Glutamatergic neuron (in vitro differentiated cells): ENCODE results near the gene ADGRE2. TPM values are rescaled to one million over a fixed set of nuclear protein-coding genes. Genes with fewer than 3 reads are reported as not detected.
A peak's percentile ranks its signal among the peaks of the same experiment; 100 is the strongest.
"Not testable (repeated sequence)": the region's sequence is repeated elsewhere in the genome, so short reads cannot be mapped to it uniquely, and the experiment has no call there.

Experiments used
- DNase-seq: peaks from one replicate; pipeline ENCODE4 v3.0.0; 2022
- H3K27ac Mint-ChIP-seq: one replicate; pipeline ENCODE4 v1.8.0; 2020; ENCODE audit warnings: mild to moderate bottlenecking, mixed read lengths, inconsistent platforms; ENCODE audit not compliant: unreplicated experiment
- H3K27me3 Mint-ChIP-seq: one replicate; pipeline ENCODE4 v1.8.0; 2020; ENCODE audit warnings: mild to moderate bottlenecking, moderate library complexity, mixed read lengths, inconsistent platforms; ENCODE audit not compliant: unreplicated experiment
- H3K36me3 Mint-ChIP-seq: one replicate; pipeline ENCODE4 v1.8.0; 2020; ENCODE audit warnings: mild to moderate bottlenecking, mixed read lengths, inconsistent platforms; ENCODE audit not compliant: unreplicated experiment
- H3K4me1 Mint-ChIP-seq: one replicate; pipeline ENCODE4 v1.8.0; 2020; ENCODE audit warnings: mild to moderate bottlenecking, low read depth, mixed read lengths, inconsistent platforms; ENCODE audit not compliant: unreplicated experiment
- H3K4me3 Mint-ChIP-seq: one replicate; pipeline ENCODE4 v1.8.0; 2020; ENCODE audit warnings: mild to moderate bottlenecking, mixed read lengths, inconsistent platforms; ENCODE audit not compliant: unreplicated experiment
- H3K9me3 Mint-ChIP-seq: one replicate; pipeline ENCODE4 v1.8.0; 2020; ENCODE audit warnings: mild to moderate bottlenecking, moderate library complexity, mixed read lengths, inconsistent platforms; ENCODE audit not compliant: unreplicated experiment
- total RNA-seq: library from RNA; stranded (reverse); fragmentation: NEBNext Ultra II Directional; extraction: Animal tissue kit (Norgen Biotek cat#: 25700); gene quantifications from one replicate; pipeline ENCODE4 v1.2.1, GENCODE V29; 2021; ENCODE audit not compliant: unreplicated experiment
- TF ChIP-seq, protein P1 (sequence below): fragments of 200-600 bp; sonication (generic); IDR thresholded peaks from one replicate; pipeline ENCODE4 v1.5.0; 2021; ENCODE audit not compliant: partially characterized antibody, unreplicated experiment

The ADGRE2 gene
- total RNA-seq, 1 donor from 2014 or later, result 0.66 TPM

DNA sequence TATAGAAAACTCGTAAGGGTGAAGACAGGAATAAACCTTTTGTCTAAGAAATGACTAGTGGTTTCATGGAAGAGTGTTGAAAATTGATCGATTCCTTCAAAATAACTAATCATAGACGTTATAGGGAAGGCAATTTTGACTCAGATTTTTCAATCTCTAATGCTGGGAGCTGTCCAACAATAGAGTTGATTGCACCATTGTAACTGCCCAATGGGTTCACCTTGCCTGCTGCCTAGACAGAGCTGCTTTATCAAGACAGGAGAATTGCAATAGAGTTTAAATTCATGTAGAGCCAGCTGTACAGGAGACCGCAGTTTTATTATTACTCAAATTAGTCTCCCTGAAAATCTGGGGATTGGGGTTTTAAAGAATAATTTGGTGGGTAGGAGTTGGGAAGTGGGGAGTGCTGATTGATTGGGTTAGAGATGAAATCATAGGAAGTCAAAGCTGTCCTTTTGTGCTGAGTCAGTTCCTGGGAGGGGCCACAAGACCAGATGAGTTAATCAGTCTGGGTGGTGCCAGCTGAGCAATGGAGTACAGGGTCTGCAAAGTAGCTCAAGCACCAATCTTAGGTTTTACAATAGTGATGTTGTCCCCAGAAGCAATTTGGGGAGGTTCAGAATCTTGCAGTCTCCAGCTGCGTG lies 16.8 kb upstream of the ADGRE2 start:
- no peak overlapping the region for H3K4me3 Mint-ChIP-seq
- peaks cover 3% of the 10 kb centered on the region for H3K9me3 Mint-ChIP-seq
- no peak for DNase-seq
- no peaks in the 10 kb centered on the region for H3K27me3 Mint-ChIP-seq
- TF ChIP-seq, protein P1, sequence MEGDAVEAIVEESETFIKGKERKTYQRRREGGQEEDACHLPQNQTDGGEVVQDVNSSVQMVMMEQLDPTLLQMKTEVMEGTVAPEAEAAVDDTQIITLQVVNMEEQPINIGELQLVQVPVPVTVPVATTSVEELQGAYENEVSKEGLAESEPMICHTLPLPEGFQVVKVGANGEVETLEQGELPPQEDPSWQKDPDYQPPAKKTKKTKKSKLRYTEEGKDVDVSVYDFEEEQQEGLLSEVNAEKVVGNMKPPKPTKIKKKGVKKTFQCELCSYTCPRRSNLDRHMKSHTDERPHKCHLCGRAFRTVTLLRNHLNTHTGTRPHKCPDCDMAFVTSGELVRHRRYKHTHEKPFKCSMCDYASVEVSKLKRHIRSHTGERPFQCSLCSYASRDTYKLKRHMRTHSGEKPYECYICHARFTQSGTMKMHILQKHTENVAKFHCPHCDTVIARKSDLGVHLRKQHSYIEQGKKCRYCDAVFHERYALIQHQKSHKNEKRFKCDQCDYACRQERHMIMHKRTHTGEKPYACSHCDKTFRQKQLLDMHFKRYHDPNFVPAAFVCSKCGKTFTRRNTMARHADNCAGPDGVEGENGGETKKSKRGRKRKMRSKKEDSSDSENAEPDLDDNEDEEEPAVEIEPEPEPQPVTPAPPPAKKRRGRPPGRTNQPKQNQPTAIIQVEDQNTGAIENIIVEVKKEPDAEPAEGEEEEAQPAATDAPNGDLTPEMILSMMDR, result no peak
- no peak overlapping the region for H3K27ac Mint-ChIP-seq
- no peaks in the 10 kb centered on the region for H3K36me3 Mint-ChIP-seq
- H3K4me1 Mint-ChIP-seq, result no peaks in the 10 kb centered on the region

- DNase-seq, H3K27me3 Mint-ChIP-seq, H3K36me3 Mint-ChIP-seq, H3K4me3 Mint-ChIP-seq, H3K27ac Mint-ChIP-seq, H3K9me3 Mint-ChIP-seq, H3K4me1 Mint-ChIP-seq: not testable (repeated sequence)
These were observed 13.9 kb upstream of the ADGRE2 start for GRCh38 chr19:14792250-14792649.

- DNase-seq, result peak; percentile 63
- Mint-ChIP-seq H3K27ac (no peak overlapping the region), H3K36me3 (no peaks in the 10 kb centered on the region), H3K4me3 (no peak overlapping the region), H3K27me3 (no peaks in the 10 kb centered on the region), H3K4me1 (peaks cover 2% of the 10 kb centered on the region), H3K9me3 (peaks cover 4% of the 10 kb centered on the region)
- TF ChIP-seq, protein P1, result peak; percentile 78
These were observed 8.1 kb upstream of the ADGRE2 start for GRCh38 chr19:14786421-14786851.

DNA sequence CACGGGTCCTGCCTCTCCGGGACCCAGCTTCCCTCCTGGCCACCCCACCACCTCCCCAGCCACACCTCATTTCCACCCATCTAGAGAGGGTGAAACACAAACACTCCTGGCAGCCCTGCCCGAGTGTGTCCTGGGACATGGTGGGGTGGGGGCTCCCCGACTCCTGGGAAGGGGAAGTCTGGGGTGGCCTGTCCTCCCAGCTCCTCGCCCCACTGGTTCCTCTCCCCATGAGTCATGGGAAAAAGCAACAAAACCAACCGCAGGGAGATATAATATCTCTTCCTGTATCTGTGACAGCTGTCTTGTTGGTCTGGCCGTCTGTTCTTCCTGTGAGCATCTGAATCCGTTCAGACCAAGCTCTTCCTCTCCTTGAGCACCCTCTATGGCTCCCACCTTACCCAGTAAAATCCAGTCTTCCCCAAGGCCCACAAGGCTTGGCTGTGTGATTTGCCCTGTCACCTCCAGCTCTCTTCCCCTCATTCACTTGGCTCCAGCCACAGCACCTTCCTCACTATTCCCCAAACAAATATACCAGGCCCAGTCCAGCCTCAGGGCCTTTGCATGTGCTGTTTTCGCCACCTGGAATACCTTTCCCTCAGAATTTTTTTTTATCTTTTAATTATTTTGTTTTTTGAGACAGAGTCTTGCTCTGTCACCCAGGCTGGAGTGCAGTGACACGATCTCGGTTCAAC lies 6.9 kb upstream of the ADGRE2 start:
- H3K4me3 Mint-ChIP-seq, H3K27ac Mint-ChIP-seq, DNase-seq, H3K27me3 Mint-ChIP-seq, H3K36me3 Mint-ChIP-seq, H3K9me3 Mint-ChIP-seq, H3K4me1 Mint-ChIP-seq: not testable (repeated sequence)

DNA sequence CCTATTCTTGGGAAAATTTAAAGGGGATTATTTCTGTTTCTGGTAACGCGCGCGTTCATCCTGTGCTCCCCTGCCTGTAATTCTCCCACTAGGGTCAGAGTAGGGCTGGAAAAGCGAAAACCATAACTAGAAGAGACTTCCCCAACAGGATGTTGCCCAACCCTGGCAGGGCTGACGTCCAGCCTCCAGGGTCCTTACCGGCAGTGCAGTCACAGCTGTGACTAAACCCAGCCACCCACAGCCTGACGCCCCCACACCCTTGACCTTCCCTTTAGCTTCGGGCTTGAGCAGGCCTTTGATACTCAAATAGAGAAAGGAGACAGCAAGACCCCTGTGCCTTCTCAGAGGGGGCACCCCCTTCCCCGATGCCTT lies 6.4 kb upstream of the ADGRE2 start:
- not testable (repeated sequence) for H3K9me3 Mint-ChIP-seq, H3K4me1 Mint-ChIP-seq, DNase-seq, H3K27ac Mint-ChIP-seq, H3K4me3 Mint-ChIP-seq, H3K27me3 Mint-ChIP-seq, H3K36me3 Mint-ChIP-seq

DNA sequence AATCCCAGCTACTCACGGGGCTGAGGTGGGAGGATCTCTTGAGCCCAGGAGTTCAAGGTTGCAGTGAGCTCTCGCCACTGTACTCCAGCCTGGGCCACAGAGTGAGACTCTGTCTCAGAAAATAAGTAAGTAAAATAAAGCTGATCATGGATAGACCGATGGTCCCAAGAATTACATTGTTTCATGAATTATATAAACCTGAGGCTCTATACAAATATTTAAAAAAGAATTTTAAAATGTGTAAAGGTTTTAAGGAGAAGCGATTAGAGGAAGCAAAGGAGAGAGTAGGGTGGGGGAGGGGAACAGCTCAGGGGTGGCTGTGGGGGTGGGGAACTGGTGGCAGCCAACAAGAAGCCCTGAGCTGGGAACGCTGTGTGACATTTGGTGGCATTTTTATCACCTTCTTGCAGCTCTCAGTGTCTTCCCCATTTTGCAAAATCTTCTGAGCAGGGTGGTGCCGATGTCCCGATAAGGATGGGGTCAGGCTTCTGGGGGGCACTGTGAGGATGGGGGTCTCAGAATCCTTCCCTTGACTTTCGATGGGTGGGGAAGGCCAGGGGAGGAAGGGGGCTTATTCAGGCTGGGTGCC lies 5.1 kb upstream of the ADGRE2 start:
- H3K4me1 Mint-ChIP-seq, H3K36me3 Mint-ChIP-seq, H3K4me3 Mint-ChIP-seq, H3K9me3 Mint-ChIP-seq, H3K27ac Mint-ChIP-seq, DNase-seq, H3K27me3 Mint-ChIP-seq: not testable (repeated sequence)
